Gastroesophageal sphincter (tissue), 4 donors: Measurements from ENCODE around the gene GRID1. TPM values are rescaled to one million over a fixed set of nuclear protein-coding genes. Genes with fewer than 3 reads are reported as not detected.

Source experiments
- ATAC-seq: fragments of 150-250 bp; one replicate; pipeline ENCODE4 v1.9.1; 2016; ENCODE audit warnings: mild to moderate bottlenecking, moderate library complexity
- H3K27ac ChIP-seq, 4 donors: fragments of 200-600 bp; sonication (generic) in 3 of 4; 1 replicate in 3 of 4; 2 replicates in 1 of 4; pipeline ENCODE4 v1.5.1; 2016 to 2019
- H3K27me3 ChIP-seq: fragments of 200-600 bp; sonication (generic); one replicate; pipeline ENCODE4 v1.5.1; 2019
- H3K36me3 ChIP-seq, 2 donors: fragments of 200-600 bp; sonication (generic); one replicate each; pipeline ENCODE4 v1.5.1; 2019; ENCODE audit warnings: control low read depth in 1 of 2
- H3K4me1 ChIP-seq, 3 donors: fragments of 200-600 bp; sonication (generic); 1 replicate in 2 of 3; 2 replicates in 1 of 3; pipeline ENCODE4 v1.5.1; 2016 to 2019; ENCODE audit warnings: control low read depth in 2 of 3
- H3K4me3 ChIP-seq, 2 donors: fragments of 200-600 bp; sonication (generic); one replicate each; pipeline ENCODE4 v1.5.1; 2019; ENCODE audit warnings: mild to moderate bottlenecking in 1 of 2, moderate library complexity in 1 of 2
- H3K9me3 ChIP-seq, 3 donors: fragments of 200-600 bp; sonication (generic); one replicate each; pipeline ENCODE4 v1.5.1; 2017 to 2019; ENCODE audit warnings: control low read depth in 2 of 3
- EP300 ChIP-seq: sonication (generic); formaldehyde crosslinking; IDR thresholded peaks from one replicate; pipeline ENCODE4 v1.6.1; 2017; ENCODE audit warnings: antibody characterized with exemption, mild to moderate bottlenecking
- POLR2A ChIP-seq, 2 donors: fragments of 450-650 bp; IDR thresholded peaks; one replicate each; pipeline ENCODE4 v1.6.1; 2017; ENCODE audit warnings: antibody characterized with exemption in 2 of 2, mild to moderate bottlenecking in 2 of 2, moderate library complexity in 1 of 2
- POLR2AphosphoS5 ChIP-seq: sonication (generic); formaldehyde crosslinking; IDR thresholded peaks from one replicate; pipeline ENCODE4 v1.6.1; 2017; ENCODE audit warnings: antibody characterized with exemption
- WGBS, 2 donors: methylation state at CpG; one replicate each; pipeline ENCODE4 v1.1.5; 2018; ENCODE audit warnings: low coverage in 1 of 2; 5-methylcytosine and 5-hydroxymethylcytosine counted together
- total RNA-seq, 4 donors: library from RNA; depleted of rRNA; stranded (reverse); fragments of >200 nt; gene quantifications; one replicate each; pipeline ENCODE4 v1.1.0, GENCODE V29; 2016
- TF ChIP-seq, protein P1 (sequence below), 4 experiments: fragments of 200-600 bp in 2 of 4; fragments of 450-650 bp in 2 of 4; sonication (generic) in 1 of 4; IDR thresholded peaks; one replicate each; pipeline ENCODE4 v1.5.1; 2017 to 2019; ENCODE audit warnings: antibody characterized with exemption in 4 of 4, mild to moderate bottlenecking in 2 of 4, moderate library complexity in 2 of 4

GRID1 gene
- total RNA-seq, 4 donors from 2014 or later, result 1.2 to 2.7 (median 1.7) TPM

- no peaks in the 10 kb centered on the region for H3K36me3 ChIP-seq
- H3K4me3 ChIP-seq, result no peak overlapping the region
- ATAC-seq, result no peak
- WGBS, 2 donors, result 2 to 13% methylated on average over 5 to 7 of the region's 7 CpGs
- no peaks in the 10 kb centered on the region for H3K27me3 ChIP-seq
- TF ChIP-seq POLR2AphosphoS5, result peak; percentile 33
- TF ChIP-seq, protein P1, sequence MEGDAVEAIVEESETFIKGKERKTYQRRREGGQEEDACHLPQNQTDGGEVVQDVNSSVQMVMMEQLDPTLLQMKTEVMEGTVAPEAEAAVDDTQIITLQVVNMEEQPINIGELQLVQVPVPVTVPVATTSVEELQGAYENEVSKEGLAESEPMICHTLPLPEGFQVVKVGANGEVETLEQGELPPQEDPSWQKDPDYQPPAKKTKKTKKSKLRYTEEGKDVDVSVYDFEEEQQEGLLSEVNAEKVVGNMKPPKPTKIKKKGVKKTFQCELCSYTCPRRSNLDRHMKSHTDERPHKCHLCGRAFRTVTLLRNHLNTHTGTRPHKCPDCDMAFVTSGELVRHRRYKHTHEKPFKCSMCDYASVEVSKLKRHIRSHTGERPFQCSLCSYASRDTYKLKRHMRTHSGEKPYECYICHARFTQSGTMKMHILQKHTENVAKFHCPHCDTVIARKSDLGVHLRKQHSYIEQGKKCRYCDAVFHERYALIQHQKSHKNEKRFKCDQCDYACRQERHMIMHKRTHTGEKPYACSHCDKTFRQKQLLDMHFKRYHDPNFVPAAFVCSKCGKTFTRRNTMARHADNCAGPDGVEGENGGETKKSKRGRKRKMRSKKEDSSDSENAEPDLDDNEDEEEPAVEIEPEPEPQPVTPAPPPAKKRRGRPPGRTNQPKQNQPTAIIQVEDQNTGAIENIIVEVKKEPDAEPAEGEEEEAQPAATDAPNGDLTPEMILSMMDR (IDR thresholded peaks at IDR 0.05), result no peak
- H3K27ac ChIP-seq, result peak overlapping the region in 3 of 4 donors; percentile 13 to 42 (median 37)
- no peaks in the 10 kb centered on the region for H3K9me3 ChIP-seq
- peaks cover 0 to 23% (median 12%) of the 10 kb centered on the region in 3 donors for H3K4me1 ChIP-seq
Measured at GRCh38 chr10:86411281-86411841, 44.8 kb upstream of the GRID1 start.

DNA sequence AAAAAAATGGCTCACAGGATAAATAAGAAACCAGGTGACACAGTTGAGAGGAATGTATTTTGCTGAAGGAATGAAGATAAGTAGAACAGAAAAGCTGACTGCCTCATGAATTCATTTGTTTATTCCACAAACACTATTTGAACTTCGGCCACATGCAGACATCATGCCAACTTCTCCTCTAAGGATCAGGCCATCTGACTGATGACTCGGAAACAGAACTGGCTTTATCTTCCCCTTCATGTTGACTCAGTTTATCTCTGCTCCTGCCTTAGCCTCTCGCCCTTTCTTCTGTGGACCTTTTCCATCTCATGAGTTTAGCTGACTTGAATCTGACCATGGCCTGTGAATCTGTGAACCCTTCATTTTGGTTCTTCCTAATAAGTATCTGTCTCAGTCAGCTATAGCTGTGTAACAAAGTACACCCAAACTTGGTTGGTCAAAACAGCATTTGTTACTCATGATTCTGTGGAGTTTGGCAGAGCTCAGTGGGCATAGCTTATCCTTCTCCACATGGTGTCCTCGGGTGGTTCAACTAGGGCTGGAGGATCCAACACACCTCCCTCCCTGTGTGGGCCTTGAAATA lies 44.0 kb upstream of the GRID1 start:
- Histone ChIP-seq H3K27ac (peak overlapping the region in 3 of 4 donors; percentile 13 to 42 (median 37)), H3K9me3 (no peaks in the 10 kb centered on the region), H3K36me3 (no peaks in the 10 kb centered on the region), H3K4me1 (peaks cover 0 to 23% (median 12%) of the 10 kb centered on the region in 3 donors), H3K4me3 (no peak overlapping the region), H3K27me3 (no peaks in the 10 kb centered on the region)
- WGBS, 2 donors, result 57 to 88% methylated on average over 4 of the region's 4 CpGs
- TF ChIP-seq, protein P1 (IDR thresholded peaks at IDR 0.05), result no peak
- peak; percentile 8 for TF ChIP-seq POLR2AphosphoS5
- no peak for ATAC-seq

- WGBS, 2 donors, result 50 to 56% methylated on average over 1 of the region's 1 CpG
Measured at GRCh38 chr10:86409183-86409582, 42.6 kb upstream of the GRID1 start.

DNA sequence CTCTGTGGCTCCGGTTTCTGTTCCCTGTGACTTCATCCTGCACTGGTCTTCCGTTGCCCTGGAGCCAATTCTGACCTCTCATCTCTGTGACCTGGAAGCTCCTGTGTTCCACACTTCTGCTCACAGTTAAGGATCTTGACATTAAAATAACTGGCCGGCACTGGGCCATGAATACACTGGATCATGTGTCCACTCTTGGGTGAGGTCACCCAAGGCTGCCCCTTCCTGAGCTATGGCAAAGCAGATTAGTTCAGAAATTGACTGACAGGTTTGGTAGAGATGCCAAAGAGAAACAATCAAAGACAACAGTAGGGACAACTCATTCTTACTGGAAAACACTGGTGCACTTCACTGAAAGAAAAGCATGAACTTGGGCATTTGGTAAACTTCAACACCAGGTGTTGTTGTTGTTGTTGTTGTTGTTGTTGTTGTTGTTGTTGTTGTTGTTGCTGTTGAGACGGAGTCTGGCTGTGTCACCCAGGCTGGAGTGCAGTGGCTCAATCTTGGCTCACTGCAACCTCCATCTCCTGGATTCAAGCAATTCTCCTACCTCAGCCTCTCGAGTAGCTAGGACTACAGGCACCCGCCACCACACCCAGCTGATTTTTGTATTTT lies 36.7 kb upstream of the GRID1 start:
- Histone ChIP-seq H3K36me3 (no peaks in the 10 kb centered on the region), H3K4me1 (peaks cover 0 to 39% (median 19%) of the 10 kb centered on the region in 3 donors), H3K9me3 (no peaks in the 10 kb centered on the region), H3K4me3 (no peak overlapping the region), H3K27ac (peak overlapping the region in 1 of 4 donors; percentile 33), H3K27me3 (no peaks in the 10 kb centered on the region)
- ATAC-seq, result no peak
- TF ChIP-seq, protein P1 (IDR thresholded peaks at IDR 0.05), result no peak
- TF ChIP-seq EP300 (no peak), POLR2A (IDR thresholded peaks at IDR 0.05) (no peak), POLR2AphosphoS5 (no peak)
- WGBS, 2 donors, result 58 to 61% methylated on average over 3 to 5 of the region's 6 CpGs

More at GRCh38 chr10:86409183-86409582, 42.6 kb upstream of the GRID1 start:
- H3K4me1 ChIP-seq, result peaks cover 0 to 23% (median 12%) of the 10 kb centered on the region in 3 donors
- TF ChIP-seq, protein P1 (IDR thresholded peaks at IDR 0.05), result no peak
- no peak for TF ChIP-seq POLR2A (IDR thresholded peaks at IDR 0.05)
- H3K9me3 ChIP-seq, result no peaks in the 10 kb centered on the region
- ATAC-seq, result no peak
- H3K27ac ChIP-seq, result no peak overlapping the region
- no peaks in the 10 kb centered on the region for H3K36me3 ChIP-seq
- no peaks in the 10 kb centered on the region for H3K27me3 ChIP-seq
- no peak overlapping the region for H3K4me3 ChIP-seq
